AML-193 (cell line): ENCODE measurements around the gene MEIS2.

ENCODE experiments used
- DNase-seq, 2 experiments: peaks; one replicate each; lab custom pipeline; 2025; lab: John Stamatoyannopoulos, UW

Gene MEIS2

GRCh38 chr15:37112971-37113670, 12.8 kb upstream of the MEIS2 start:
- DNase-seq = no peak

GRCh38 chr15:37112171-37112570, 11.8 kb upstream of the MEIS2 start:
- DNase-seq = no peak

- no peak for DNase-seq
Measured at GRCh38 chr15:37111427-37111717, 11.0 kb upstream of the MEIS2 start.

GRCh38 chr15:37109872-37110572, 9.7 kb upstream of the MEIS2 start:
- no peak for DNase-seq

GRCh38 chr15:37109168-37109871, 9.0 kb upstream of the MEIS2 start:
- DNase-seq = no peak

- no peak for DNase-seq
Measured at GRCh38 chr15:37108381-37109167, 8.2 kb upstream of the MEIS2 start.

- DNase-seq = no peak
Measured at GRCh38 chr15:37107744-37108380, 7.5 kb upstream of the MEIS2 start.

- no peak for DNase-seq
Measured at GRCh38 chr15:37107071-37107743, 6.9 kb upstream of the MEIS2 start.

GRCh38 chr15:37106490-37107001, 6.2 kb upstream of the MEIS2 start:
- no peak for DNase-seq

- DNase-seq = no peak
Measured at GRCh38 chr15:37105889-37106288, 5.5 kb upstream of the MEIS2 start.

- no peak for DNase-seq
Measured at GRCh38 chr15:37105029-37105428, 4.7 kb upstream of the MEIS2 start.

- DNase-seq = no peak
Measured at GRCh38 chr15:37104424-37104981, 4.2 kb upstream of the MEIS2 start.

GRCh38 chr15:37103475-37104423, 3.4 kb upstream of the MEIS2 start:
- no peak for DNase-seq

- no peak for DNase-seq
Measured at GRCh38 chr15:37103163-37103435, 2.8 kb upstream of the MEIS2 start.

- no peak for DNase-seq
Measured at GRCh38 chr15:37102305-37103162, 2.2 kb upstream of the MEIS2 start.

GRCh38 chr15:37101980-37102304, 1.6 kb upstream of the MEIS2 start:
- no peak for DNase-seq

- no peak for DNase-seq
Measured at GRCh38 chr15:37100966-37101215, 542 bp upstream of the MEIS2 start.

GRCh38 chr15:37099319-37100108, 835 bp downstream of the MEIS2 start:
- no peak for DNase-seq
